AG04450 (cell line): Measurements from ENCODE around the gene KIF26B. TPM values are rescaled to one million over a fixed set of nuclear protein-coding genes. Genes with fewer than 3 reads are reported as not detected.

ENCODE experiments used
- CTCF ChIA-PET: fragments of 300-600, 350-600 bp; formaldehyde crosslinking; extraction: SDS; loops from one replicate; lab custom pipeline; 2022; ENCODE audit warnings: antibody characterized with exemption, inconsistent platforms; lab: Charles Lee
- POLR2A ChIA-PET: fragments of 350-600 bp; formaldehyde crosslinking; extraction: SDS; loops from one replicate; lab custom pipeline; 2021; ENCODE audit warnings: antibody characterized with exemption, inconsistent platforms; lab: Yijun Ruan, JAX
- DNase-seq: peaks from one replicate; pipeline ENCODE4 v3.0.0-alpha.2; 2011; ENCODE audit warnings: low read depth, low spot score
- H3K27ac ChIP-seq: one replicate; pipeline ENCODE4 v1.5.1; 2012; ENCODE audit warnings: low read depth, low read length, control low read depth
- H3K27me3 ChIP-seq: one replicate; pipeline ENCODE4 v1.6.0; 2012; ENCODE audit warnings: low read length; ENCODE audit not compliant: control insufficient read depth, insufficient read depth
- H3K4me3 ChIP-seq: 2 replicates; pipeline ENCODE4 v1.5.1; 2011; ENCODE audit warnings: mild to moderate bottlenecking, low read depth, low read length, control low read depth
- H3K9me3 ChIP-seq: 2 replicates; pipeline ENCODE4 v1.5.1; 2012; ENCODE audit warnings: low read length; ENCODE audit not compliant: control insufficient read depth, insufficient read depth
- CTCF ChIP-seq: IDR thresholded peaks from 2 replicates; pipeline ENCODE4 v1.5.1; 2011; ENCODE audit warnings: low read depth, low read length, control low read depth, inconsistent platforms
- polyA plus RNA-seq: library from polyadenylated mRNA; depleted of rRNA; stranded (reverse); fragments of >200 nt; gene quantifications from 2 replicates; pipeline ENCODE4 v1.2.3, GENCODE V29; 2011

Gene KIF26B
- polyA plus RNA-seq, 1 experiment = 2.4 TPM

- TF ChIP-seq CTCF = no peak
- ChIA-PET CTCF (no interaction called here), POLR2A (no interaction called here)
- no peak for DNase-seq
- Histone ChIP-seq H3K27me3 (no peaks in the 10 kb centered on the region), H3K9me3 (no peaks in the 10 kb centered on the region), H3K4me3 (no peak overlapping the region), H3K27ac (no peak overlapping the region)
Observed at GRCh38 chr1:245650441-245650960, 495.7 kb downstream of the KIF26B start.

- no peak overlapping the region for H3K4me3 ChIP-seq
- ChIA-PET CTCF (no interaction called here), POLR2A (no interaction called here)
- H3K27ac ChIP-seq = no peak overlapping the region
- no peak for TF ChIP-seq CTCF
- no peaks in the 10 kb centered on the region for H3K27me3 ChIP-seq
- H3K9me3 ChIP-seq = no peaks in the 10 kb centered on the region
- no peak for DNase-seq
Observed at GRCh38 chr1:245651093-245651492, 496.3 kb downstream of the KIF26B start.

- Histone ChIP-seq H3K27me3 (no peaks in the 10 kb centered on the region), H3K27ac (no peak overlapping the region), H3K4me3 (no peak overlapping the region), H3K9me3 (no peaks in the 10 kb centered on the region)
- no peak for DNase-seq
- no peak for TF ChIP-seq CTCF
- CTCF ChIA-PET = no interaction called here
- POLR2A ChIA-PET = no interaction called here
Observed at GRCh38 chr1:245652116-245652515, 497.3 kb downstream of the KIF26B start.

- CTCF ChIA-PET = no interaction called here
- Histone ChIP-seq H3K9me3 (no peaks in the 10 kb centered on the region), H3K27me3 (no peaks in the 10 kb centered on the region), H3K27ac (no peak overlapping the region), H3K4me3 (no peak overlapping the region)
- no peak for TF ChIP-seq CTCF
- DNase-seq = no peak
- POLR2A ChIA-PET = no interaction called here
Observed at GRCh38 chr1:245652660-245653427, 498.1 kb downstream of the KIF26B start.

- no peak overlapping the region for H3K27ac ChIP-seq
- no peak overlapping the region for H3K4me3 ChIP-seq
- no peaks in the 10 kb centered on the region for H3K9me3 ChIP-seq
- no peak for DNase-seq
- ChIA-PET CTCF (interaction anchor here (0.5 kb wide), 1 partner anchor 12 kb away, joined by 3 read pairs; no protein-coding TSS in a partner anchor), POLR2A (no interaction called here)
- TF ChIP-seq CTCF = no peak
- H3K27me3 ChIP-seq = no peaks in the 10 kb centered on the region
Observed at GRCh38 chr1:245654460-245655050, 499.8 kb downstream of the KIF26B start.
